H1 (cell line): Measurements from ENCODE around the gene S100A8.

Experiments used
- ASH2L ChIP-seq: fragments of 200-600, 300-600 bp; sonication (generic); IDR thresholded peaks from one replicate; pipeline ENCODE4 v1.7.1; 2017; ENCODE audit warnings: low read length
- CBX5 ChIP-seq: fragments of 300-800, 300-1000 bp; sonication (generic); IDR thresholded peaks from 2 replicates; pipeline ENCODE4 v1.7.1; 2016; ENCODE audit warnings: antibody characterized with exemption, low read length, low read depth
- JUN ChIP-seq: IDR thresholded peaks from 2 replicates; pipeline ENCODE4 v1.6.1; 2011; ENCODE audit warnings: low read depth, mild to moderate bottlenecking, improper control_type of control experiment, low read length
- POLR2AphosphoS5 ChIP-seq: IDR thresholded peaks from 2 replicates; pipeline ENCODE4 v1.6.1; 2011; ENCODE audit warnings: low read depth, low read length
- TF ChIP-seq, protein P1 (sequence below), 3 experiments: IDR thresholded peaks; 1 replicate in 2 of 3; 2 replicates in 1 of 3; pipeline versions ENCODE4 v1.5.1 to v1.6.1; 2011; ENCODE audit warnings: low read length in 3 of 3, mild to moderate bottlenecking in 3 of 3, inconsistent platforms in 2 of 3, low read depth in 1 of 3, moderate library complexity in 1 of 3; ENCODE audit not compliant: insufficient read depth in 1 of 3; ENCODE audit errors: control extremely low read depth in 1 of 3

DNA sequence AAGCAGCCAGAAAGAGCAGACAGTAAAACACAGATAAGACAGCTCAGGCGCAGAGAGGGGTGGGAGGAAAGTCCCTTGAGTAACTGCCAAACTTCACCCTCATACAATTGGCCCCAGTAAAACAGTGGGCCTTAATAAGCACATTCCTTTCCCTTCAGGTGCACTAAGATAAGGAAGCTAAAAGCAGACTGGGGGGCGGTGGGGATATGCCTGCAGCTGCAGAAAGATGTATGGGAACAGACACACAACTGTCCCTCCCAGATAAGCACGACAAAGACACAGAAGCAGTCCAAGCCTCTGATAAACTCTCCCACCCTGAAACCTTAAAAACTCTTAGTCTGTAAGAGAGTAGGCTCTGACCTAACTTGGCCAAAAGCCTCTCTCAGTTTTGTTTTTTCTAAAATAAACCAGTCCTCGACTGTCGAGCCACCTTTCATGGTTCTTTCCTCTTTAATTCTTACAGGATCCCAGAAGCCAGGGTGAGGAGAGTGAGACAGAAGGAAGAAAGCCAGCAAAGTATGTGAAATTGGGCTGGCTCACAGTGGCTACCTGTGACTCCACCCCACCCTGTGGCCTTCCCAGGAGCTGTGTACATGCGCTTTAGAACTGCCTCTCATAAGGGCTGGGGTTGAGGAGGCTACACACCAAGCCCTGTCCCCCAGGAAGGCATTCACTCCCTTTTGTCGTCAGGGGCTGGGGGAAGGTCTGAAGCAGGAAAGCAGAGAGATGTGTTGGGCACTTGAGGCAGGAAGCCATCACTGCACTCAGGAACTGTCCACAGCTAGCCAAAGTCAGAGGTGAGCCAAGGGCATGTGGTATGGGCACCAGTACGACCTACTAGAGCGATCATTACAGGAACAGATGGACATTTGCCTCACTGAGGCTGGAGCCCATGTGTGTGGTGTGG lies 46.8 kb downstream of the S100A8 start:
- TF ChIP-seq, protein P1, sequence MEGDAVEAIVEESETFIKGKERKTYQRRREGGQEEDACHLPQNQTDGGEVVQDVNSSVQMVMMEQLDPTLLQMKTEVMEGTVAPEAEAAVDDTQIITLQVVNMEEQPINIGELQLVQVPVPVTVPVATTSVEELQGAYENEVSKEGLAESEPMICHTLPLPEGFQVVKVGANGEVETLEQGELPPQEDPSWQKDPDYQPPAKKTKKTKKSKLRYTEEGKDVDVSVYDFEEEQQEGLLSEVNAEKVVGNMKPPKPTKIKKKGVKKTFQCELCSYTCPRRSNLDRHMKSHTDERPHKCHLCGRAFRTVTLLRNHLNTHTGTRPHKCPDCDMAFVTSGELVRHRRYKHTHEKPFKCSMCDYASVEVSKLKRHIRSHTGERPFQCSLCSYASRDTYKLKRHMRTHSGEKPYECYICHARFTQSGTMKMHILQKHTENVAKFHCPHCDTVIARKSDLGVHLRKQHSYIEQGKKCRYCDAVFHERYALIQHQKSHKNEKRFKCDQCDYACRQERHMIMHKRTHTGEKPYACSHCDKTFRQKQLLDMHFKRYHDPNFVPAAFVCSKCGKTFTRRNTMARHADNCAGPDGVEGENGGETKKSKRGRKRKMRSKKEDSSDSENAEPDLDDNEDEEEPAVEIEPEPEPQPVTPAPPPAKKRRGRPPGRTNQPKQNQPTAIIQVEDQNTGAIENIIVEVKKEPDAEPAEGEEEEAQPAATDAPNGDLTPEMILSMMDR (IDR thresholded peaks at IDR 0.05; ENCODE audit: control extremely low read depth in 1 of 3, insufficient read depth in 1 of 3, low read depth in 1 of 3, low read length in 3 of 3), result no peak
- TF ChIP-seq JUN (no peak), CBX5 (no peak), POLR2AphosphoS5 (no peak), ASH2L (no peak)
